Measurements from ENCODE around the gene APCDD1L.

GRCh38 chr20:58466095-58466708 lies 49.0 kb downstream of the APCDD1L start:
- TF ChIP-seq CTCF (IDR thresholded peaks at IDR 0.05) (no peak), POLR2AphosphoS5 (IDR thresholded peaks at IDR 0.05) (no peak)

Data from breast epithelium (tissue), 3 donors.